CD4-positive, CD25-positive, alpha-beta regulatory T cell (primary cell): Measurements from ENCODE around the gene USP51. TPM values are rescaled to one million over a fixed set of nuclear protein-coding genes. Genes with fewer than 3 reads are reported as not detected.
"Not testable (repeated sequence)": the region's sequence is repeated elsewhere in the genome, so short reads cannot be mapped to it uniquely, and the experiment has no call there.

Source experiments
- ATAC-seq, 2 donors: fragments of 150-1000 bp; cut with Tn5 transposase; one replicate each; pipeline ENCODE4 v1.10.0; 2021; ENCODE audit warnings: low read depth in 2 of 2, moderate number of reproducible peaks in 2 of 2, moderate library complexity in 1 of 2
- DNase-seq, 3 donors: peaks; one replicate each; pipeline versions ENCODE4 v3.0.0 to v3.0.0-alpha.2; 2012 to 2022; ENCODE audit warnings: mixed read lengths in 1 of 3
- H3K27ac ChIP-seq: one replicate; pipeline ENCODE4 v1.7.0; 2013; ENCODE audit warnings: mild to moderate bottlenecking, low read length; ENCODE audit not compliant: insufficient read depth, poor library complexity, severe bottlenecking
- H3K27me3 ChIP-seq: one replicate; pipeline ENCODE4 v1.7.0; 2013; ENCODE audit warnings: low read length; ENCODE audit not compliant: control insufficient read depth, insufficient read depth
- H3K36me3 ChIP-seq: one replicate; pipeline ENCODE4 v1.7.0; 2013; ENCODE audit warnings: mild to moderate bottlenecking, low read length, moderate library complexity; ENCODE audit not compliant: control insufficient read depth, insufficient read depth
- H3K4me1 ChIP-seq: 2 replicates; pipeline ENCODE4 v1.7.0; 2013; ENCODE audit warnings: mild to moderate bottlenecking, low read length; ENCODE audit not compliant: insufficient read depth, control insufficient read depth, poor library complexity, severe bottlenecking
- H3K4me3 ChIP-seq: one replicate; pipeline ENCODE4 v1.7.0; 2013; ENCODE audit warnings: low read depth, mild to moderate bottlenecking, low read length, moderate library complexity
- H3K9me3 ChIP-seq, 2 experiments: 1 replicate in 1 of 2; 2 replicates in 1 of 2; pipeline ENCODE4 v1.7.0; 2013; ENCODE audit warnings: low read length in 2 of 2, mild to moderate bottlenecking in 1 of 2, moderate library complexity in 1 of 2; ENCODE audit not compliant: control insufficient read depth in 2 of 2
- H3K27ac Mint-ChIP-seq, 3 donors: one replicate each; pipeline ENCODE4 v1.8.0; 2020 to 2022; ENCODE audit warnings: mild to moderate bottlenecking in 3 of 3, mixed read lengths in 3 of 3, moderate library complexity in 2 of 3
- H3K27me3 Mint-ChIP-seq: one replicate; pipeline ENCODE4 v1.8.0; 2022; ENCODE audit warnings: mild to moderate bottlenecking, mixed read lengths
- H3K36me3 Mint-ChIP-seq: one replicate; pipeline ENCODE4 v1.8.0; 2020; ENCODE audit warnings: mixed read lengths
- H3K4me1 Mint-ChIP-seq, 4 donors: one replicate each; pipeline ENCODE4 v1.8.0; 2020 to 2022; ENCODE audit warnings: mixed read lengths in 4 of 4, mild to moderate bottlenecking in 1 of 4
- H3K4me3 Mint-ChIP-seq, 4 donors: one replicate each; pipeline ENCODE4 v1.8.0; 2020 to 2022; ENCODE audit warnings: mild to moderate bottlenecking in 4 of 4, mixed read lengths in 4 of 4, moderate library complexity in 3 of 4
- H3K9me3 Mint-ChIP-seq, 7 donors: one replicate each; pipeline ENCODE4 v1.8.0; 2020 to 2022; ENCODE audit warnings: mixed read lengths in 7 of 7, mild to moderate bottlenecking in 3 of 7, moderate library complexity in 2 of 7
- polyA plus RNA-seq, 4 donors: library from polyadenylated mRNA; unstranded; fragments of 300-500 nt; fragmentation: Illumina TruSeq; gene quantifications; one replicate each; pipeline ENCODE4 v1.2.3, GENCODE V29; 2021
- total RNA-seq: library from RNA; stranded (reverse); gene quantifications from one replicate; pipeline ENCODE4 v1.2.3, GENCODE V29; 2022

The USP51 gene
- total and polyA plus RNA-seq, 5 donors from 2014 or later: 0.15 to 2.0 (median 0.37) TPM

GRCh38 chrX:55443468-55443867, 46.2 kb downstream of the USP51 start:
- not testable (repeated sequence) for H3K4me3 ChIP-seq, ATAC-seq, H3K27me3 ChIP-seq, H3K27ac ChIP-seq, H3K36me3 ChIP-seq, H3K4me3 Mint-ChIP-seq, H3K4me1 ChIP-seq, DNase-seq, H3K9me3 ChIP-seq, H3K9me3 Mint-ChIP-seq, H3K27ac Mint-ChIP-seq, H3K4me1 Mint-ChIP-seq, H3K36me3 Mint-ChIP-seq
- H3K27me3 Mint-ChIP-seq: peaks cover 21% of the 10 kb centered on the region

Other genes with a start within 250 kb of the USP51 start
- not detected for gene PAGE3, start 224.9 kb downstream of the USP51 start, total RNA-seq
- not detected for gene PAGE3, start 224.9 kb downstream of the USP51 start, polyA plus RNA-seq
- gene MAGEH1, start 37.7 kb downstream of the USP51 start, total RNA-seq: 26.6 TPM
- gene MAGEH1, start 37.7 kb downstream of the USP51 start, polyA plus RNA-seq: 10 to 100 TPM; 78.3 to 86.6 (median 85.8) TPM
- not detected for gene FOXR2, start 133.6 kb upstream of the USP51 start, total RNA-seq
- not detected for gene FOXR2, start 133.6 kb upstream of the USP51 start, polyA plus RNA-seq
- 11.2 TPM for gene RRAGB, start 227.9 kb upstream of the USP51 start, total RNA-seq
- 10 to 100 TPM; 12.0 to 14.1 (median 13.5) TPM for gene RRAGB, start 227.9 kb upstream of the USP51 start, polyA plus RNA-seq